HEK293T (cell line): Measurements from ENCODE around the gene MLX.

Experiments used
- CTCF ChIA-PET: fragments of 350-600 bp; formaldehyde crosslinking; extraction: SDS; loops from one replicate; lab custom pipeline; 2021; ENCODE audit warnings: antibody characterized with exemption, inconsistent platforms; lab: Yijun Ruan, JAX
- POLR2A ChIA-PET: fragments of 350-600 bp; formaldehyde crosslinking; extraction: SDS; loops from one replicate; lab custom pipeline; 2020; ENCODE audit warnings: antibody characterized with exemption, inconsistent platforms; lab: Yijun Ruan, JAX
- DNase-seq: peaks from one replicate; pipeline ENCODE4 v3.0.0; 2012; ENCODE audit warnings: mixed read lengths; ENCODE audit errors: extremely low spot score
- ARNT ChIP-seq: fragments of 450-650 bp; IDR thresholded peaks from 2 replicates; pipeline ENCODE4 v1.6.1; 2017; ENCODE audit warnings: mild to moderate bottlenecking
- BHLHE40 ChIP-seq: fragments of 450-650 bp; IDR thresholded peaks from 2 replicates; pipeline ENCODE4 v1.6.1; 2016; ENCODE audit warnings: mild to moderate bottlenecking, moderate library complexity, borderline replicate concordance
- ELF4 ChIP-seq: fragments of 450-650 bp; IDR thresholded peaks from 2 replicates; pipeline ENCODE4 v1.6.1; 2017; ENCODE audit warnings: antibody characterized with exemption
- FOXA1 ChIP-seq: fragments of 450-650 bp; IDR thresholded peaks from 2 replicates; pipeline ENCODE4 v1.6.1; 2016; ENCODE audit warnings: mild to moderate bottlenecking
- FOXK2 ChIP-seq: fragments of 450-650 bp; IDR thresholded peaks from 2 replicates; pipeline ENCODE4 v1.6.1; 2016; ENCODE audit warnings: mild to moderate bottlenecking
- FOXM1 ChIP-seq: fragments of 450-650 bp; IDR thresholded peaks from 2 replicates; pipeline ENCODE4 v1.6.1; 2017; ENCODE audit warnings: mild to moderate bottlenecking, borderline replicate concordance
- HDGF ChIP-seq: fragments of 450-650 bp; IDR thresholded peaks from 2 replicates; pipeline ENCODE4 v1.6.1; 2017; ENCODE audit warnings: antibody characterized with exemption, borderline replicate concordance
- L3MBTL2 ChIP-seq: fragments of 450-650 bp; conservative IDR thresholded peaks from 2 replicates; pipeline ENCODE4 v1.6.1; 2016; ENCODE audit warnings: mild to moderate bottlenecking
- LEF1 ChIP-seq: fragments of 450-650 bp; IDR thresholded peaks from 2 replicates; pipeline ENCODE4 v1.6.1; 2017; ENCODE audit warnings: mild to moderate bottlenecking, borderline replicate concordance
- NFRKB ChIP-seq: fragments of 450-650 bp; IDR thresholded peaks from 2 replicates; pipeline ENCODE4 v1.6.1; 2016; ENCODE audit warnings: mild to moderate bottlenecking, moderate library complexity
- SP1 ChIP-seq: fragments of 450-650 bp; IDR thresholded peaks from 2 replicates; pipeline ENCODE4 v1.6.1; 2017
- SUZ12 ChIP-seq: fragments of 450-650 bp; IDR thresholded peaks from 2 replicates; pipeline ENCODE4 v1.6.1; 2016; ENCODE audit warnings: mild to moderate bottlenecking
- TARDBP ChIP-seq: fragments of 450-650 bp; IDR thresholded peaks from 2 replicates; pipeline ENCODE4 v1.6.1; 2016
- ZNF384 ChIP-seq: fragments of 450-650 bp; IDR thresholded peaks from 2 replicates; pipeline ENCODE4 v1.6.1; 2016
- TF ChIP-seq, protein P1 (sequence below): fragments of 450-650 bp; IDR thresholded peaks from 2 replicates; pipeline ENCODE4 v1.6.1; 2016

Gene MLX

GRCh38 chr17:42590886-42591285 is 24.0 kb downstream of the MLX start:
- ChIA-PET CTCF (interaction anchor here (1.1 kb wide), 1 partner anchor 12 kb away, joined by 6 read pairs; no protein-coding TSS in a partner anchor), POLR2A (interaction anchor here (1.0 kb wide), 1 partner anchor 18 kb away, joined by 6 read pairs; the partner anchor contains the start of genes RETREG3 and TUBG1)
- DNase-seq, result no peak
- TF ChIP-seq, protein P1, sequence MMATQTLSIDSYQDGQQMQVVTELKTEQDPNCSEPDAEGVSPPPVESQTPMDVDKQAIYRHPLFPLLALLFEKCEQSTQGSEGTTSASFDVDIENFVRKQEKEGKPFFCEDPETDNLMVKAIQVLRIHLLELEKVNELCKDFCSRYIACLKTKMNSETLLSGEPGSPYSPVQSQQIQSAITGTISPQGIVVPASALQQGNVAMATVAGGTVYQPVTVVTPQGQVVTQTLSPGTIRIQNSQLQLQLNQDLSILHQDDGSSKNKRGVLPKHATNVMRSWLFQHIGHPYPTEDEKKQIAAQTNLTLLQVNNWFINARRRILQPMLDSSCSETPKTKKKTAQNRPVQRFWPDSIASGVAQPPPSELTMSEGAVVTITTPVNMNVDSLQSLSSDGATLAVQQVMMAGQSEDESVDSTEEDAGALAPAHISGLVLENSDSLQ, result no peak
- TF ChIP-seq BHLHE40, result no peak
- TF ChIP-seq SP1, result no peak
- no peak for TF ChIP-seq HDGF
- TF ChIP-seq L3MBTL2, result no peak
- TF ChIP-seq ELF4, result no peak
- no peak for TF ChIP-seq TARDBP
- TF ChIP-seq FOXK2, result no peak

- CTCF ChIA-PET, result interaction anchor here (1.1 kb wide), 1 partner anchor 13 kb away, joined by 6 read pairs; no protein-coding TSS in a partner anchor
- TF ChIP-seq FOXK2, result no peak
- no peak for TF ChIP-seq ELF4
- no peak for TF ChIP-seq HDGF
- no peak for TF ChIP-seq FOXA1
- no peak for TF ChIP-seq NFRKB
- POLR2A ChIA-PET, result interaction anchor here (0.6 to 3.2 kb wide), 2 partner anchors 18 to 22 kb away, joined by 4 to 12 read pairs; partner anchors contain the start of genes RETREG3 and TUBG1
- DNase-seq, result no peak
Observed at GRCh38 chr17:42591411-42591810, 24.5 kb downstream of the MLX start.

GRCh38 chr17:42596386-42596785 is 29.5 kb downstream of the MLX start:
- ChIA-PET POLR2A (no interaction called here), CTCF (interaction anchor here (0.6 kb wide), 1 partner anchor 1548 kb away, joined by 3 read pairs; no protein-coding TSS in a partner anchor)
- TF ChIP-seq L3MBTL2, result no peak
- TF ChIP-seq ZNF384, result no peak
- TF ChIP-seq ELF4, result no peak
- TF ChIP-seq HDGF, result no peak
- no peak for TF ChIP-seq FOXK2
- no peak for TF ChIP-seq FOXM1
- TF ChIP-seq ARNT, result no peak
- TF ChIP-seq LEF1, result no peak
- TF ChIP-seq TARDBP, result no peak
- no peak for TF ChIP-seq FOXA1
- DNase-seq, result no peak

DNA sequence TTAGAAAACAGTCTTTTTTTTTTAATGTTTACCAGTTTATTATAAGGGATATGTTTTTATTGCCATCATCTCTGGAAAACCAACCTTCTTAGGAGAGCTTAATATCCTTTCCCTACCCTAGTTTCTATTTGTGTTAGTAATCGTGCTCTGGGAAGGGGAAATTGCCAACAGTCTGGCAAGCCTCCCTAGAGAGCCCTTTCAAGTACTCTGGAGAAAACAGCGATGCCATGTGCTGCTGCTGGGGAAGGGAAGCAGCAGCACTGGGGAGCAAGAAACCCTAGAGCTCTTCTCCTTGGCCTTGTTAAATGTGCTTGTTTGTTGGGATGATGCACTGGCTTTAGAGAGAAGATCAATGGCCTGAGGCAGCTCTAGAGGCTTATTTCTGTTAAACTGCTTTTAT is 32.0 kb downstream of the MLX start:
- no peak for DNase-seq
- POLR2A ChIA-PET, result interaction anchor here (0.7 to 4.0 kb wide), 3 partner anchors 10 to 77 kb away, joined by 3 to 34 read pairs (median 11); partner anchors contain the start of genes PSMC3IP, RETREG3 and TUBG1
- no peak for TF ChIP-seq FOXK2
- TF ChIP-seq ELF4, result no peak
- no peak for TF ChIP-seq SP1
- TF ChIP-seq ARNT, result no peak
- no peak for TF ChIP-seq TARDBP
- CTCF ChIA-PET, result interaction anchor here (0.6 to 1.5 kb wide), 2 partner anchors 21 to 73 kb away, joined by 5 read pairs; partner anchors contain the start of gene PSMC3IP

DNA sequence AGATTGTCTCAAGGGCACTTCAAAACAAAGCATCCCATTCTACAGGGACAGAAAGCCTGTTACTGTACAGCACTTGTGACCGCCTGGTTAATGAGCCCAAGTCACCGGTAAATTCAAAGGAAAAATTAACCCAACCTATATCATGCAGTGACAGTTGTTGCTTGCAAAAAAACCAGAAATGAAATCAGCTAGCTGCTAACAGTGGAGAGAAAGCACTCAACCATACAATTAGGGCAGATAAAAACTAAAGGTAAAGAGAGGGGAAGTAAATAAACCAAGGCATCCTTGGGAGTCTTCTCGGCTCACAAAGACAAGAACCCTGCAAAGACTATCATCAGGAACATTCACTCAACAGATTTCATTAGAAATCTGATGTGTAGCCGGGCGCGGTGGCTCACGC is 36.4 kb downstream of the MLX start:
- ChIA-PET POLR2A (no interaction called here), CTCF (no interaction called here)
- TF ChIP-seq BHLHE40 (no peak), ELF4 (no peak), FOXK2 (no peak), FOXM1 (no peak), HDGF (no peak), L3MBTL2 (no peak), NFRKB (no peak), ZNF384 (no peak), LEF1 (no peak), SUZ12 (no peak)
- TF ChIP-seq, protein P1, result no peak
- no peak for DNase-seq

DNA sequence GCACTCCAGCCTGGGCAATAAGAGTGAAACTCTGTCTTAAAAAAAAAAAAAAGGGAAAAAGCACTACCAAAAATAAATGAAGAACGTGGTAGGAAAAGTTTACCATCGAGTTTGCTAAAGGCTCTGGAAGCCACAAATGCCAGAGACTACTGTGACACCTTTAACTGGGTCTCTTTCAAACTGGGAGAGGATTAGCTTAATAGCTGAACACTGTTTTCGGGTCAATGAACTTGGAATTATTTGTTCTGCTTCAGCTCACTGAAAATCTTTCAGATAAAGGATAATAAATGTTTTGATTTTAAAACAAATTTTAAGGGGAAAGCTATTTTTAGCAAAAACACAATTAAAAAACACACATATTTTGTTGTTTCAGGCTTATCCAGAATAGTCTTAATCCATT is 40.9 kb downstream of the MLX start:
- ChIA-PET CTCF (interaction anchor here (0.5 to 3.1 kb wide), 6 partner anchors 25 to 943 kb away, joined by 4 to 25 read pairs (median 6); partner anchors contain the start of gene PSMC3IP), POLR2A (interaction anchor here (0.6 to 3.7 kb wide), 18 partner anchors 8 to 71 kb away, joined by 3 to 88 read pairs (median 8); partner anchors contain the start of genes PLEKHH3 and PSMC3IP)
- DNase-seq, result no peak
- TF ChIP-seq TARDBP (no peak), ZNF384 (no peak), SUZ12 (no peak), LEF1 (no peak), SP1 (no peak), ARNT (no peak), BHLHE40 (no peak), ELF4 (no peak), FOXM1 (no peak), L3MBTL2 (no peak), FOXK2 (no peak), HDGF (no peak)
- TF ChIP-seq, protein P1, result no peak
